Activated CD8-positive, alpha-beta T cell treated with anti-CD3 and anti-CD28 coated beads for 36 hours (primary cell): ENCODE measurements around the gene EEF1B2. TPM values are rescaled to one million over a fixed set of nuclear protein-coding genes. Genes with fewer than 3 reads are reported as not detected.
"Not testable (repeated sequence)": the region's sequence is repeated elsewhere in the genome, so short reads cannot be mapped to it uniquely, and the experiment has no call there.

Experiments used
- ATAC-seq: fragments of 200-7000 bp; cut with Tn5 transposase; one replicate; pipeline ENCODE4 v1.10.0; 2021; ENCODE audit warnings: mild to moderate bottlenecking, moderate library complexity
- CTCF ChIA-PET: fragments of 350-600 bp; sonication (Branson Sonifier 250); formaldehyde crosslinking; loops from one replicate; lab custom pipeline; 2021; ENCODE audit warnings: antibody characterized with exemption; lab: Charles Lee
- POLR2A ChIA-PET: fragments of 350-600 bp; sonication (Branson Sonifier 250); formaldehyde crosslinking; loops from one replicate; lab custom pipeline; 2021; ENCODE audit warnings: antibody characterized with exemption; lab: Charles Lee
- DNase-seq: peaks from one replicate; pipeline ENCODE4 v3.0.0-alpha.2; 2020
- H3K27ac Mint-ChIP-seq: one replicate; pipeline ENCODE4 v1.8.0; 2021; ENCODE audit warnings: mild to moderate bottlenecking, mixed read lengths
- H3K27me3 Mint-ChIP-seq: one replicate; pipeline ENCODE4 v1.8.0; 2021; ENCODE audit warnings: mixed read lengths
- H3K36me3 Mint-ChIP-seq: one replicate; pipeline ENCODE4 v1.8.0; 2021; ENCODE audit warnings: low read depth, mixed read lengths
- H3K4me1 Mint-ChIP-seq: one replicate; pipeline ENCODE4 v1.8.0; 2021; ENCODE audit warnings: low read depth, mixed read lengths
- H3K4me3 Mint-ChIP-seq: one replicate; pipeline ENCODE4 v1.8.0; 2021; ENCODE audit warnings: mild to moderate bottlenecking, moderate library complexity, mixed read lengths
- H3K9me3 Mint-ChIP-seq: one replicate; pipeline ENCODE4 v1.8.0; 2021; ENCODE audit warnings: mixed read lengths
- CTCF ChIP-seq: fragments of 200-600 bp; IDR thresholded peaks from one replicate; pipeline ENCODE4 v1.8.0; 2022; ENCODE audit warnings: antibody characterized with exemption, mild to moderate bottlenecking
- intact Hi-C: fragments of 100-400 bp; cut with micrococcal nuclease; formaldehyde crosslinking; loops from one replicate; pipeline ENCODE4 v1.10.0; 2022
- total RNA-seq, 2 experiments: library from RNA; stranded (reverse); gene quantifications; one replicate each; pipeline ENCODE4 v1.2.3, GENCODE V29; 2021

EEF1B2 gene
- total RNA-seq, 2 experiments from 2014 or later, result 1,168 to 1,169 TPM

GRCh38 chr2:206116278-206116677 is 43.4 kb upstream of the EEF1B2 start:
- Mint-ChIP-seq H3K4me3 (no peak overlapping the region), H3K27ac (no peak overlapping the region), H3K9me3 (peaks cover 9% of the 10 kb centered on the region), H3K36me3 (peaks cover 21% of the 10 kb centered on the region), H3K4me1 (no peaks in the 10 kb centered on the region), H3K27me3 (no peaks in the 10 kb centered on the region)
- ChIA-PET POLR2A (no interaction called here), CTCF (no interaction called here)
- intact Hi-C loops, result no loop called here
- TF ChIP-seq CTCF, result no peak
- ATAC-seq (no peak), DNase-seq (no peak)

- H3K27ac Mint-ChIP-seq, H3K4me1 Mint-ChIP-seq, ATAC-seq, DNase-seq, intact Hi-C loops, H3K4me3 Mint-ChIP-seq, POLR2A ChIA-PET, CTCF ChIA-PET, H3K9me3 Mint-ChIP-seq, H3K27me3 Mint-ChIP-seq: not testable (repeated sequence)
- H3K36me3 Mint-ChIP-seq, result peaks cover 50% of the 10 kb centered on the region
Measured at GRCh38 chr2:206122569-206122968, 37.1 kb upstream of the EEF1B2 start.

GRCh38 chr2:206125901-206126300 is 33.8 kb upstream of the EEF1B2 start:
- H3K36me3 Mint-ChIP-seq, result peaks cover 46% of the 10 kb centered on the region
- peaks cover 2% of the 10 kb centered on the region for H3K9me3 Mint-ChIP-seq
- ChIA-PET POLR2A (no interaction called here), CTCF (no interaction called here)
- no peaks in the 10 kb centered on the region for H3K27me3 Mint-ChIP-seq
- no peak for ATAC-seq
- no peak overlapping the region for H3K4me3 Mint-ChIP-seq
- intact Hi-C loops, result no loop called here
- no peak overlapping the region for H3K27ac Mint-ChIP-seq
- no peaks in the 10 kb centered on the region for H3K4me1 Mint-ChIP-seq
- no peak for DNase-seq
- no peak for TF ChIP-seq CTCF

GRCh38 chr2:206127656-206128055 is 32.0 kb upstream of the EEF1B2 start:
- peaks cover 31% of the 10 kb centered on the region for H3K36me3 Mint-ChIP-seq
- ATAC-seq (no peak), DNase-seq (peak; percentile 9)
- intact Hi-C loops, result no loop called here
- no peak for TF ChIP-seq CTCF
- no peak overlapping the region for H3K27ac Mint-ChIP-seq
- ChIA-PET POLR2A (interaction anchor here (1.1 kb wide), 1 partner anchor 43 kb away, joined by 3 read pairs; no protein-coding TSS in a partner anchor), CTCF (interaction anchor here (1.3 kb wide), 1 partner anchor 39 kb away, joined by 5 read pairs; no protein-coding TSS in a partner anchor)
- H3K9me3 Mint-ChIP-seq, result no peaks in the 10 kb centered on the region
- H3K4me1 Mint-ChIP-seq, result no peaks in the 10 kb centered on the region
- no peaks in the 10 kb centered on the region for H3K27me3 Mint-ChIP-seq
- no peak overlapping the region for H3K4me3 Mint-ChIP-seq

- Mint-ChIP-seq H3K4me1 (no peaks in the 10 kb centered on the region), H3K27me3 (no peaks in the 10 kb centered on the region), H3K36me3 (peaks cover 35% of the 10 kb centered on the region), H3K4me3 (no peak overlapping the region), H3K27ac (no peak overlapping the region), H3K9me3 (no peaks in the 10 kb centered on the region)
- ATAC-seq, result no peak
- TF ChIP-seq CTCF, result no peak
- no peak for DNase-seq
- POLR2A ChIA-PET, result interaction anchor here (0.9 kb wide), 1 partner anchor 24 kb away, joined by 4 read pairs; no protein-coding TSS in a partner anchor
- CTCF ChIA-PET, result no interaction called here
- intact Hi-C loops, result no loop called here
Measured at GRCh38 chr2:206143451-206143850, 16.2 kb upstream of the EEF1B2 start.
